HG03175 (cell line): ENCODE measurements around the gene PGF.
A peak's percentile ranks its signal among the peaks of the same experiment; 100 is the strongest.
"Not testable (repeated sequence)": the region's sequence is repeated elsewhere in the genome, so short reads cannot be mapped to it uniquely, and the experiment has no call there.

Source experiments
- ATAC-seq: cut with Tn5 transposase; IDR thresholded peaks from one replicate; pipeline ENCODE4 v1.9.1; 2021; ENCODE audit warnings: mild to moderate bottlenecking, moderate library complexity; ENCODE audit not compliant: unreplicated experiment

PGF gene

GRCh38 chr14:74945261-74945851, 10.0 kb downstream of the PGF start:
- no peak for ATAC-seq

- no peak for ATAC-seq
Measured at GRCh38 chr14:74942608-74943007, 12.8 kb downstream of the PGF start.

GRCh38 chr14:74942181-74942580, 13.2 kb downstream of the PGF start:
- ATAC-seq, result no peak

GRCh38 chr14:74941676-74942097, 13.7 kb downstream of the PGF start:
- peak; percentile 54 for ATAC-seq

GRCh38 chr14:74940956-74941565, 14.3 kb downstream of the PGF start:
- ATAC-seq, result no peak

- ATAC-seq, result no peak
Measured at GRCh38 chr14:74938531-74939495, 16.6 kb downstream of the PGF start.

GRCh38 chr14:74937171-74937570, 18.2 kb downstream of the PGF start:
- no peak for ATAC-seq

- no peak for ATAC-seq
Measured at GRCh38 chr14:74936731-74937130, 18.7 kb downstream of the PGF start.

- ATAC-seq, result no peak
Measured at GRCh38 chr14:74936151-74936550, 19.2 kb downstream of the PGF start.

GRCh38 chr14:74935360-74935680, 20.1 kb downstream of the PGF start:
- no peak for ATAC-seq

GRCh38 chr14:74934476-74935359, 20.7 kb downstream of the PGF start:
- ATAC-seq, result no peak

GRCh38 chr14:74934041-74934440, 21.4 kb downstream of the PGF start:
- ATAC-seq, result no peak

- ATAC-seq, result not testable (repeated sequence)
Measured at GRCh38 chr14:74932936-74933335, 22.5 kb downstream of the PGF start.

GRCh38 chr14:74932401-74932901, 22.9 kb downstream of the PGF start:
- no peak for ATAC-seq

GRCh38 chr14:74931744-74932143, 23.7 kb downstream of the PGF start:
- ATAC-seq, result not testable (repeated sequence)

GRCh38 chr14:74929242-74929641, 26.2 kb downstream of the PGF start:
- ATAC-seq, result no peak

GRCh38 chr14:74927225-74927624, 28.2 kb downstream of the PGF start:
- no peak for ATAC-seq

- no peak for ATAC-seq
Measured at GRCh38 chr14:74924061-74924460, 31.3 kb downstream of the PGF start.

GRCh38 chr14:74922752-74923401, 32.5 kb downstream of the PGF start, which contains the start of gene RPS6KL1:
RPS6KL1 (minus strand) TSS chr14:74923260; CDS start chr14:74921541, 1,719 bp downstream.
- ATAC-seq, result peak; percentile 89
